C4-2B (cell line): ENCODE measurements around the gene JAK3.

Experiments
- H3K27ac ChIP-seq: fragments of 450-650 bp; 2 replicates; pipeline ENCODE4 v1.5.1; 2017
- ZFX ChIP-seq: fragments of 450-650 bp; IDR thresholded peaks from 2 replicates; pipeline ENCODE4 v1.6.1; 2017
- TF ChIP-seq, protein P1 (sequence below): fragments of 450-650 bp; conservative IDR thresholded peaks from 2 replicates; pipeline ENCODE4 v1.5.1; 2017; ENCODE audit warnings: mild to moderate bottlenecking

Gene JAK3

GRCh38 chr19:17879466-17879865, 31.7 kb upstream of the JAK3 start:
- TF ChIP-seq, protein P1, sequence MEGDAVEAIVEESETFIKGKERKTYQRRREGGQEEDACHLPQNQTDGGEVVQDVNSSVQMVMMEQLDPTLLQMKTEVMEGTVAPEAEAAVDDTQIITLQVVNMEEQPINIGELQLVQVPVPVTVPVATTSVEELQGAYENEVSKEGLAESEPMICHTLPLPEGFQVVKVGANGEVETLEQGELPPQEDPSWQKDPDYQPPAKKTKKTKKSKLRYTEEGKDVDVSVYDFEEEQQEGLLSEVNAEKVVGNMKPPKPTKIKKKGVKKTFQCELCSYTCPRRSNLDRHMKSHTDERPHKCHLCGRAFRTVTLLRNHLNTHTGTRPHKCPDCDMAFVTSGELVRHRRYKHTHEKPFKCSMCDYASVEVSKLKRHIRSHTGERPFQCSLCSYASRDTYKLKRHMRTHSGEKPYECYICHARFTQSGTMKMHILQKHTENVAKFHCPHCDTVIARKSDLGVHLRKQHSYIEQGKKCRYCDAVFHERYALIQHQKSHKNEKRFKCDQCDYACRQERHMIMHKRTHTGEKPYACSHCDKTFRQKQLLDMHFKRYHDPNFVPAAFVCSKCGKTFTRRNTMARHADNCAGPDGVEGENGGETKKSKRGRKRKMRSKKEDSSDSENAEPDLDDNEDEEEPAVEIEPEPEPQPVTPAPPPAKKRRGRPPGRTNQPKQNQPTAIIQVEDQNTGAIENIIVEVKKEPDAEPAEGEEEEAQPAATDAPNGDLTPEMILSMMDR = no peak
- no peak for TF ChIP-seq ZFX

GRCh38 chr19:17877696-17878095, 29.9 kb upstream of the JAK3 start:
- TF ChIP-seq, protein P1 = no peak
- TF ChIP-seq ZFX = no peak
- H3K27ac ChIP-seq = no peak overlapping the region

More at GRCh38 chr19:17879466-17879865, 31.7 kb upstream of the JAK3 start:
- H3K27ac ChIP-seq = no peak overlapping the region

- no peak overlapping the region for H3K27ac ChIP-seq
- TF ChIP-seq, protein P1 = no peak
- TF ChIP-seq ZFX = no peak
These were observed 27.0 kb upstream of the JAK3 start for GRCh38 chr19:17874758-17875135.

DNA sequence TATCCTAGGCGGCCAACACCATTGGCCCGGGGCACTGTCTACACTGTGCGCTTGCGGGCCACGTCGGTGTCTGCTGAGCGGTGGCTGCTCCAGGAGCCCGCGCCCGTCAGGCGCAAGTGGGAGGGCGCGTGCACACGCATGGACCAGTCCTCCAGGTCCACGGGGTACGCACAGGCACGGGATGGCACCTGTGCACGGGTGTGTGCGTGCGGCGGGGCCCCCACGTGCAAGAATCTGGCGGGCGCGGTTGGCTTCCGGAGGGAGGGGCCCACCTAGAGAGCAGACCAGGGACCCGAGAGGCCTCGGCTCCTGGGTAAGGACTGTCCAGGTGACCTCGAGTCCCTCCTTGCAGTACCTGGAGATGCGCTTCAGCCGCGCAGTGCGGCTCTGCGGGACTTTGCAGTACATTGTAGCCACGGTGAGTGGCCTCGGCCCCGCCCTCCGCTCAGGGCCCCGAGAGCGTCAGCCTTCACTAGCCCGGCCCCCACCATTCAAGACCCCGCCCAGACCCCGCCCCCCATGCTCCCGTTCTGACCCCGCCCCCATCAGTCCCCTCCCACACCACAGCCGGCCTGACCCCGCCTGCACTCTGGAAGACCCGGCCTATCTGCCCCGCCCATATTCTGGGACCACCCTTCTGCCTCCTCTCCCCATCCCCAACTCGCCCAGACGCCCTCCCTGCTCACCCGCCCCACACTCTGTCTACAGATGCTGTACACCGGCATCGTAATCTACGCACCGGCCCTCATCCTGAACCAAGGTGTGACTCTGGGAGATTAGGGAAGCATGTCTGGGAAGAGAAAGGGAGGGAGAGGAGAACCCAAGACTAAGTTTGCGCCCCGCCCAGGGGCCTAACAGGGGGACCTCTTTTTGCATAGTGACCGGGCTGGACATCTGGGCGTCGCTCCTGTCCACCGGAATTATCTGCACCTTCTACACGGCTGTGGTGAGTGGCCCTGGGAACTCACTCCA, 26.3 kb upstream of the JAK3 start:
- TF ChIP-seq ZFX = no peak
- TF ChIP-seq, protein P1 = no peak
- H3K27ac ChIP-seq = no peak overlapping the region

- H3K27ac ChIP-seq = no peak overlapping the region
- TF ChIP-seq, protein P1 = no peak
- TF ChIP-seq ZFX = no peak
These were observed 24.6 kb upstream of the JAK3 start for GRCh38 chr19:17872251-17873001.

- H3K27ac ChIP-seq = no peak within 1 kb of the TSS
- no peak for TF ChIP-seq ZFX
- TF ChIP-seq, protein P1 = no peak
These were observed 24.1 kb upstream of the JAK3 start, which contains the start of gene SLC5A5 for GRCh38 chr19:17871878-17872250. Gene SLC5A5, plus strand, starts transcription at chr19:17871945. Its CDS starts 375 bp downstream, at chr19:17872320.
